GM19455 (cell line): Measurements from ENCODE around the gene ANO3.

Source experiments
- ATAC-seq: cut with Tn5 transposase; IDR thresholded peaks from one replicate; pipeline ENCODE4 v1.9.1; 2021; ENCODE audit not compliant: unreplicated experiment

ANO3 gene

DNA sequence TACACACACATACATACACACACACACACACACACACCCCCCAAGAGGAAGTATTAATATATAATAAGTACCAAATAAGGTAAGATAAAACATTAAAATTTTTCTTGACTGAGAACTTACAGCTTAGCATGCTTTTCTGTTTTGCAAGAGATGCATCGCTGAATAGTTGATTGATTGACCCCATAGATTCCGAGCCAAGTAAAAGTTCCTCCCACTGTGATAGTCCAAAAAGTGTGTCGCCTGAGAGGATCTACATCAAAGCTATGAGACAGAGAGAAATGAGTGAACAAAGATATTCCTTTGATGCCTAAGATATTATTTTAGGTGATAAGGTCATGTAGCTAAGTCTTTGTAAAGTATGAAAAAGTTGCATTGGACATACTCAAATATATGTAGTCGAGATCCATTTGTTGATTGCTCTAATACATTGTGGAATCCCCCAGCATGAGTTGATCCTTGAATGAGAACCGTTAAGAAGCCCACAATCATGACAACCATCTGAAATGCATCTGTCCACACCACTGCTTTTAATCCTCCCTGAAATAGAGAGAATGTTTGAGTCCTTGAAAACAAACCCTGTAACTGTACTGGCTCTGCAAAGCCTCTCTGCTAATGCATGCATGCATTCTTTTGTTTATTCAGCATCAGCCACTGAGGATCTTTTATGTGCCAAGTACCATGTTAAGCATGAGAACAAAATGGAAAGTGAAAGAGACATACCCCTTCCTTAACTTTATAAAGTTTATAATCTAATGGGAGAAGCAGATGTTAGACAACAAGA lies 371.7 kb downstream of the ANO3 start:
- no peak for ATAC-seq

DNA sequence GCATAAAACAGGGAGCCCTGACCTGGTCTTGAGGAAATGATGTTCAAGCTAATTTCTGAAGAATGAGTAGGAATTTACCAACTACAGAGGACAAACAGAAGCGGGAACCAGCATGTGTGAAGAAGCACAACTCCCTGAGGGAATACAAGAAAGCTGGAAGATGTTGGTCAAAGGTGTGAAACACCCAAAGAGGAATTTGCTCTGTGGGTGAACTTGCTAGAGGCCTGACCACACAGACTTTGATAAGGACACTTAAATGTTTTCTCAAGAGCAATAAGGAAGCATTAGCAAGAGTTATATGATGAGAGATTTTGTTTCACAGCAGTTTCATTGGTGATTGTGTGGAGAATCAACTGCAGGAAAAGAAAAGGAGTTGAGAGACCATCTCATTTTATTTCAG lies 372.3 kb downstream of the ANO3 start:
- ATAC-seq = no peak

DNA sequence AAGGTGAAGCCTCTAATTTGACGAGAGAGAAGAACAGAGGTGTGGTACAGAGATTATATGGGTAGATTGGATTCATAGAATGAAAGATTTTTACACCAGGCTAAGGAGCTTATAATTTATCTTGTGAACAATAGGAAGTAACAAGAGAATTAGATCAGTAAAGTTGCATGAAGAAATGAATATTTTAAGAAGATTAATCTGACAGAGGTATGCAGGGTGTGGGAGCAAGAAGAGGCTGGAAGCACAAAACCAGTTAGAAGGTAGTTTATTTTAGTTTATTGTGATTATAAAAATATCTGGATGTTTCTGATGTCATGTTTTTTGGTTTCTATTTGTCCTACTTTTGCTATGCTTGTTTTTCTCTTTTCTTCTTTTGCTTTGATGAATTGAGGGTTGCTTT lies 374.3 kb downstream of the ANO3 start:
- no peak for ATAC-seq

DNA sequence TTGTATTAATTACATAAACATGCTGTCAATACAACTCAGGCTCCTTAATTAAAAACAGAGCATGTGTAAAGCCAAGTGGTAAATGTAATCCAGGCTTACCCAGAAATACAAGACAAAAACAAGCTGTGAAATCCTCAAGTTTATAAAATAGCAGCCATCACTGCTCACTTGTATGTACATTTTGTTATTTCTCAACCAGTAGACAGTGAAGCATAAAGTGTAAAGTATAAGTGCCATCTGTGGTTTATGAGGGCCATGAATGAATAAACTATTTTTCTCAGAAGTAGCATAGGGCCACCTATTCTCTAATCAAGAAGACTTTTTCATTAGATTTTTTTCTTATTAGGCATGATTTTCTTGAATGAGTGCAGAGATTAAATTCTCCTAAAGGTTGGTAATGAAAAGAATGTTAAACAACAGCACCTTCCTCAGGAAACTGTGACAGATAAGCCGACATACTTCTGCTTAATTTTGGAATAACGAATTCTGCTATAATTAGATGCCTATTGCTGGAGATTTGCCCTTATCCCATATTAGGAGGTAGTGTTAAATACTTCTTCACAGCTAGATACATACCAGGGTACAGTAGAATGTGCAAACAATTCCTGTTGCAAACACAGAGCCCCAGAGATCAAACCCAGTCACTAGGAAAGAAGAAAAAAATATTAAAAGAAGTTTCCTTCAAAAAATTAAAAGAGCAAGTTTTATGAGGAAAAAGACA lies 377.0 kb downstream of the ANO3 start:
- no peak for ATAC-seq

GRCh38 chr11:26710489-26710888 lies 378.6 kb downstream of the ANO3 start:
- no peak for ATAC-seq

DNA sequence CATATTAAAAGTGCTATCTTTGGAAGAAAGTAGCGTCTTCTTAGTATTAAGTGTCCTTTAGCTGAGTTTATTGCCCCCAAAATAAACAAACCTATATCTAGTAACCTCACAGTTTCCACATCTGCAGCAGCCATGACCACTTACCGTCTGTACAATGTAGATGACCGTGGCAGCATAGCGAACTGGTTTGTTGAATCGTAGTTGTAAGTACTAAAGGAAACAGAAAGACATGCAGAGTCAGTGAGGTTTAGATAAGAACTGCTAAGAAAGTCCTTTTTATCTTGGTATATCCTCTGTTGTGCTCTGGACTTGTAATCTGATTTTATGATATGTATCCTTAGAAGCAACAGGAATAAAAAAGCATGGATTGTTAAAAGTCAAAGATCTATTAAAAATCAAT lies 380.6 kb downstream of the ANO3 start:
- no peak for ATAC-seq
